HepG2 (cell line): Measurements from ENCODE around the gene OR6S1. TPM values are rescaled to one million over a fixed set of nuclear protein-coding genes. Genes with fewer than 3 reads are reported as not detected.
A peak's percentile ranks its signal among the peaks of the same experiment; 100 is the strongest.

Experiments used
- ARID2 ChIP-seq: sonication (generic); formaldehyde crosslinking; IDR thresholded peaks from 2 replicates; pipeline ENCODE4 v1.8.1; 2022; ENCODE audit warnings: mild to moderate bottlenecking, missing genetic modification reagents, borderline replicate concordance
- CBX5 ChIP-seq: sonication (generic); formaldehyde crosslinking; IDR thresholded peaks from 2 replicates; pipeline ENCODE4 v1.4.0; 2020; ENCODE audit warnings: missing genetic modification reagents, borderline replicate concordance
- CHD2 ChIP-seq: IDR thresholded peaks from 2 replicates; pipeline ENCODE4 v1.6.1; 2011; ENCODE audit warnings: low read depth, low read length, improper control_type of control experiment
- DMTF1 ChIP-seq: sonication (generic); formaldehyde crosslinking; IDR thresholded peaks from 2 replicates; pipeline ENCODE4 v1.4.0; 2020; ENCODE audit warnings: mild to moderate bottlenecking, missing genetic modification reagents
- EED ChIP-seq: sonication (generic); formaldehyde crosslinking; IDR thresholded peaks from 2 replicates; pipeline ENCODE4 v1.5.0; 2020; ENCODE audit warnings: mild to moderate bottlenecking, missing genetic modification reagents
- HOXA5 ChIP-seq: sonication (generic); formaldehyde crosslinking; IDR thresholded peaks from 2 replicates; pipeline ENCODE4 v1.4.0; 2020; ENCODE audit warnings: missing genetic modification reagents
- MAX ChIP-seq: IDR thresholded peaks from 2 replicates; pipeline ENCODE4 v1.6.1; 2012; ENCODE audit warnings: inconsistent platforms
- MED8 ChIP-seq: sonication (generic); formaldehyde crosslinking; IDR thresholded peaks from 2 replicates; pipeline ENCODE4 v1.8.1; 2023; ENCODE audit warnings: mild to moderate bottlenecking, missing genetic modification reagents; ENCODE audit not compliant: insufficient replicate concordance
- RAD51 ChIP-seq: fragments of 450-650 bp; IDR thresholded peaks from 2 replicates; pipeline ENCODE4 v1.6.1; 2016; ENCODE audit warnings: borderline replicate concordance
- REXO4 ChIP-seq: sonication (generic); formaldehyde crosslinking; IDR thresholded peaks from 2 replicates; pipeline ENCODE4 v1.8.0; 2022; ENCODE audit warnings: missing genetic modification reagents, mild to moderate bottlenecking, borderline replicate concordance
- SAFB2 ChIP-seq: sonication (generic); formaldehyde crosslinking; IDR thresholded peaks from 2 replicates; pipeline ENCODE4 v1.5.1; 2020; ENCODE audit warnings: missing genetic modification reagents, low read depth, mild to moderate bottlenecking, borderline replicate concordance
- SCMH1 ChIP-seq: sonication (generic); formaldehyde crosslinking; IDR thresholded peaks from 2 replicates; pipeline ENCODE4 v1.9.0; 2021; ENCODE audit warnings: missing genetic modification reagents, mild to moderate bottlenecking, borderline replicate concordance
- USF2 ChIP-seq, 2 experiments: sonication (generic) in 1 of 2; formaldehyde crosslinking in 1 of 2; IDR thresholded peaks; 2 replicates each; pipeline versions ENCODE4 v1.5.1 to v1.6.1; 2011 to 2020; ENCODE audit warnings: borderline replicate concordance in 1 of 2, low read depth in 1 of 2, low read length in 1 of 2, mild to moderate bottlenecking in 1 of 2, missing genetic modification reagents in 1 of 2, moderate library complexity in 1 of 2
- ZFP36L1 ChIP-seq: sonication (generic); formaldehyde crosslinking; IDR thresholded peaks from 2 replicates; pipeline ENCODE4 v1.8.0; 2022; ENCODE audit warnings: mild to moderate bottlenecking, missing genetic modification reagents, moderate library complexity
- ZKSCAN1 ChIP-seq: fragments of 150-350 bp; IDR thresholded peaks from 2 replicates; pipeline ENCODE4 v1.6.1; 2014; ENCODE audit warnings: low read length
- ZMYM2 ChIP-seq: sonication (generic); formaldehyde crosslinking; IDR thresholded peaks from 2 replicates; pipeline ENCODE4 v1.8.0; 2022; ENCODE audit warnings: mild to moderate bottlenecking, missing genetic modification reagents
- ZNF10 ChIP-seq: sonication (generic); formaldehyde crosslinking; IDR thresholded peaks from 2 replicates; pipeline ENCODE4 v1.4.0; 2020; ENCODE audit warnings: mild to moderate bottlenecking, low read depth, missing genetic modification reagents, borderline replicate concordance
- ZNF24 ChIP-seq: fragments of 450-650 bp; IDR thresholded peaks from 2 replicates; pipeline ENCODE4 v1.6.1; 2017; ENCODE audit warnings: antibody characterized with exemption, mild to moderate bottlenecking
- ZNF275 ChIP-seq: sonication (generic); formaldehyde crosslinking; IDR thresholded peaks from 2 replicates; pipeline ENCODE4 v1.8.0; 2022; ENCODE audit warnings: missing genetic modification reagents, mild to moderate bottlenecking, inconsistent platforms, borderline replicate concordance
- ZNF333 ChIP-seq: sonication (generic); formaldehyde crosslinking; IDR thresholded peaks from 2 replicates; pipeline ENCODE4 v1.4.0; 2020; ENCODE audit warnings: mild to moderate bottlenecking, missing genetic modification reagents, borderline replicate concordance
- ZNF33A ChIP-seq: sonication (generic); formaldehyde crosslinking; IDR thresholded peaks from 2 replicates; pipeline ENCODE4 v1.5.1; 2020; ENCODE audit warnings: missing genetic modification reagents, mild to moderate bottlenecking, moderate library complexity, borderline replicate concordance
- ZNF549 ChIP-seq: sonication (generic); formaldehyde crosslinking; IDR thresholded peaks from 2 replicates; pipeline ENCODE4 v1.5.0; 2020; ENCODE audit warnings: missing genetic modification reagents
- ZNF841 ChIP-seq: sonication (generic); formaldehyde crosslinking; IDR thresholded peaks from 2 replicates; pipeline ENCODE4 v1.8.1; 2023; ENCODE audit warnings: missing genetic modification reagents, borderline replicate concordance
- polyA plus RNA-seq, 8 experiments: library from polyadenylated mRNA; depleted of rRNA in 3 of 8; stranded (reverse) in 7 of 8; unstranded in 1 of 8; fragments of >200 nt; fragmentation: Illumina TruSeq in 4 of 8; extraction: Trizol in 4 of 8; gene quantifications; 2 replicates each; pipeline versions ENCODE4 v1.2.1 to v1.2.3, GENCODE V29; 2011 to 2016; ENCODE audit warnings: low read depth in 4 of 8, missing spikeins in 1 of 8, mixed read lengths in 1 of 8; ENCODE audit not compliant: insufficient read depth in 1 of 8
- total RNA-seq, 5 experiments: library from RNA; depleted of rRNA; stranded (reverse); fragments of >200 nt; fragmentation: Illumina TruSeq; extraction: Trizol; gene quantifications; 2 replicates each; pipeline ENCODE4 v1.2.3, GENCODE V29; 2016; ENCODE audit warnings: low read depth in 1 of 5

The OR6S1 gene
- total and polyA plus RNA-seq, 2 of the 13 experiments (the other 11 are each of a cell fraction or from before 2014, with no cell fraction given), result 0.09 TPM; not detected in 1

- TF ChIP-seq ZNF275 (CRISPR knock-in tag) (no peak), RAD51 (no peak), HOXA5 (0 out of 2 replicates have a peak, but pooled peaks have one; percentile 31), USF2 (IDR thresholded peaks at IDR 0.05; ENCODE audit: low read depth, low read length) (no peak), USF2 (CRISPR knock-in tag; IDR thresholded peaks at IDR 0.05; ENCODE audit: borderline replicate concordance) (no peak), ZNF549 (CRISPR knock-in tag) (no peak), EED (no peak), CBX5 (CRISPR knock-in tag) (0 out of 2 replicates have a peak, but pooled peaks have one; percentile 3), ZNF24 (no peak), CHD2 (no peak), REXO4 (no peak), ARID2 (CRISPR knock-in tag) (no peak), ZNF333 (CRISPR knock-in tag) (no peak), ZMYM2 (no peak), ZNF10 (no peak), DMTF1 (CRISPR knock-in tag) (no peak), ZKSCAN1 (no peak), ZNF841 (CRISPR knock-in tag) (no peak), SAFB2 (CRISPR knock-in tag) (no peak), ZFP36L1 (CRISPR knock-in tag) (peak; percentile 39), SCMH1 (CRISPR knock-in tag) (no peak), MED8 (peak; percentile 87), ZNF33A (CRISPR knock-in tag) (no peak), MAX (no peak)
Measured at GRCh38 chr14:20684662-20685456, 43.4 kb upstream of the OR6S1 start (continued).
